NCI-H345 (cell line): Measurements from ENCODE around the gene ASIC3.
A peak's percentile ranks its signal among the peaks of the same experiment; 100 is the strongest.
"Not testable (repeated sequence)": the region's sequence is repeated elsewhere in the genome, so short reads cannot be mapped to it uniquely, and the experiment has no call there.

ENCODE experiments used
- DNase-seq: peaks from one replicate; lab custom pipeline; 2025; lab: John Stamatoyannopoulos, UW

ASIC3 gene

DNA sequence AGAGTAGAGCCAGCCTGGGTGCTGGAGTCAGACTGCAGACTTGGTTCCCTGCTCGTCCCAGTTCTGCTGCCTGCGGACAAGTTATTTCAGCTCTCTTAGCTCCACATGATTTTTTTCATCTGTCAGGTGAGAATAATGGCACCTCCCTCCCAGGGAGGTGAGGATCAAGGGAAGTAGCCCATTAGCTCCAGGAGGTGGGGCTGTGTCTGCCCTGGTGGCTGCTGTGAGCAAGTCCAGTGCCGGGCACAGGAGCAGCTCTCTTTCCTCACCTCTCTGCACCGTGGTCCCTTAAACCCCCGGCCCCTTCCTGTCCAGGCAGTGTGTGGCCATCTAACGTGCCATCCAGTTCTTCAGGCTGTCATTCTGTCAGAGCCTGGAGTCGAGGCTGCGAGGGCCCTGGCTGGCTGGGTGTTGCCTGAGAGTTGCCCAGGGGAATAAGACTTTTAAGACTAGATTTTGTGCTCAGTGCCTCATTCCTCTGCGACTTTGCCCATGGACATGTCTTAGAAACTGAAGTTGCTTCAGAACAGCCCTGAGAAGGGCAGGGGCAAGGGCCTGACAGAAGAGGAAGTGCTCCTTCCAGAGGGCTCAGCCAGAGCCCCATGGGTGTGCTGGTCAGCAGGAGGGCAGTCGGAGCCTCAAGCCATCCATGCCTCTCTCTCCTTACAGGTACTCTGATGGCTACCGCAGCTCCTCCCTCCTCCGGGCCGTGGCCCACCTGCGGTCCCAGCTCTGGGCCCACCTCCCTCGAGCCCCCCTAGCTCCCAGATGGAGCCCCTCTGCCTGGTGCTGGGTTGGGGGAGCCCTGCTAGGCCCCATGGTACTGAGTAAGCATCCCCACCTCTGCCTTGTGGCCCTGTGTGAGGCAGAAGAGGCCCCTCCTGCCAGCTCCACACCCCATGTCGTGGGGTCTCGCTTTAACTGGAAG is 15.1 kb upstream of the ASIC3 start:
- DNase-seq: no peak

DNA sequence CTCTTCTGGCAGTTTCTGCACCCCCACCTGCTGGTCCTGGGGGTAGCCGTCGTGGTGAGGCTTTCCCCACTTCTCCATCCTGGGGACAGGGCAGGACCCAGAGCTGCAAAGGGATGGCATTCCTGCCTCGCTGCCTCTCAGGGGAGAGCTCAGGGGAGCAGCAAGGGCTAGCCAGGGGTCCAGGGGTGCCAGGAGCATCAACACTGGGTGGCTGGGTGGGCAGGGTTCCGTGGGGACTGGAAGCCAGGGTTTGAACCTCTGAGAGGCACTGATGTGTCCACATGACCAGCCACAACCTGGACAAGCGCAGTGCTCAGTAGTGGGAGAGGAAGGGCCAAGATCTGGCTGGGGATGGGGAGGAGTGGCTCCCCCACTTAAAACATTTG is 14.5 kb upstream of the ASIC3 start:
- DNase-seq: no peak

DNA sequence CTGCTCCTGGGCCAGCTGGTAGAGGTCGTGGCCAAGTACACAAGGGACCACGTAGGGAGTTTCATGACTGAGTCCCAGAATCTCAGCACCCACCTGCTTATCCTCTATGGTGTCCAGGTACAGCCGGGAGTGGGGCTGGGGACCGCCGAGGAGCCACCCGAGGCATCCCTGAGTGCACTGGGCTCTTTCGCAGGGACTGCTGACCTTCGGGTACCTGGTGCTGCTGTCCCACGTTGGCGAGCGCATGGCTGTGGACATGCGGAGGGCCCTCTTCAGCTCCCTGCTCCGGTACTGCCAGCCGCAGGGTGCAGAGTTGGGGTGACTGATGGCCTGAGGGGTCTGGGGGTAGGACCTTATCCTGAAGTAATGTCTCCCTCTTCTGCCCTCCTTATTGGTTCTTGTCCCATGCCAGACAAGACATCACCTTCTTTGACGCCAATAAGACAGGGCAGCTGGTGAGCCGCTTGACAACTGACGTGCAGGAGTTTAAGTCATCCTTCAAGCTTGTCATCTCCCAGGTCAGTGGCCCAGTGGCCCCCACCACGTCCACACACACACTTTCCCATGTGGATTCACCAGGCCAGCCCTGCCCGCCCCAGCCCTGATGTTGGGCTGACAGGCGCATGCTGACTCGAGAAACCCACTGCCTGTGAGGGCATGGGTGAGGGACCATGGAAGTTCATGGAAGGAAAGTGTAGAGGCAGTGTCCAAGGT is 13.9 kb upstream of the ASIC3 start:
- DNase-seq: no peak

DNA sequence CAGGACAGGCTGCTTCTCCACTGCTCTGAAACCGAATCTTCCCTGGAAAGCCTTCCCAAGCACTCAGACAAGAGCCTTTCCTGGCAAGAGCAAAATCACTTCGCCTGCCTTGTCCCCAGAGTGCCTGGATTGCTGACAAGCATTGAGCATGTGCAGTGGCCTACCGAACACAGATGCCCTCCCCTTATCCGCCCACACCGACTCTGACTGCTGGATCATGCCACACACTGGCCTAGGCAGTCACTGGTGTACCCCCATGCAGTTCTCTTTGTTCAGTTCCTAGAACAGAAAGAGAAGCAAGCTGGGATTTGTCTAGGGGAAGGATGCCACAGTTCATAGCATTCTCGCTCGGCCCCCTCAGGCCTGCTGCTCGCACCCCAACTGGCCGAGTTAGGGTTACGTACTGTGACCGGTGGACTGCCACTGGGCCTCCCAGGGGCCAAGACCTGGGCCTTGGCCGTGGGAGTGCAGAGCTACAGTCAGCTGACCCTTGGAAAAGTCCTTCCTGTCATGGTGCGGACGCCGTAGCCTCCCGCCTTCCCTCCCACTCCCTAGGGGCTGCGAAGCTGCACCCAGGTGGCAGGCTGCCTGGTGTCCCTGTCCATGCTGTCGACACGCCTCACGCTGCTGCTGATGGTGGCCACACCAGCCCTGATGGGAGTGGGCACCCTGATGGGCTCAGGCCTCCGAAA is 13.2 kb upstream of the ASIC3 start:
- no peak for DNase-seq

DNA sequence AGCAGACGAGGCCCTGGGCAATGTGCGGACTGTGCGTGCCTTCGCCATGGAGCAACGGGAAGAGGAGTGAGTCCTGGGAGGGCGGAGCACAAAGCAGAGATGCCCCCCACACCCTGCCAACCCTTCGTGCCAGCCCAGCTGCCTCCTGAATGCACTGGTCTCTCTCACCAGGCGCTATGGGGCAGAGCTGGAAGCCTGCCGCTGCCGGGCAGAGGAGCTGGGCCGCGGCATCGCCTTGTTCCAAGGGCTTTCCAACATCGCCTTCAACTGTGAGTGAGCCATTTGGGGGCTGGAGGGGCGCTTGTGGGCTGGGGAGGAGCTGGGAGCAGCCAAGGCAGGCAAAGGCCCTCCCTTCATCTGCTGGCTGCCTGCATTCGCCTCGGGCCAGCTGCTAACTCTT is 12.4 kb upstream of the ASIC3 start:
- DNase-seq: no peak

DNA sequence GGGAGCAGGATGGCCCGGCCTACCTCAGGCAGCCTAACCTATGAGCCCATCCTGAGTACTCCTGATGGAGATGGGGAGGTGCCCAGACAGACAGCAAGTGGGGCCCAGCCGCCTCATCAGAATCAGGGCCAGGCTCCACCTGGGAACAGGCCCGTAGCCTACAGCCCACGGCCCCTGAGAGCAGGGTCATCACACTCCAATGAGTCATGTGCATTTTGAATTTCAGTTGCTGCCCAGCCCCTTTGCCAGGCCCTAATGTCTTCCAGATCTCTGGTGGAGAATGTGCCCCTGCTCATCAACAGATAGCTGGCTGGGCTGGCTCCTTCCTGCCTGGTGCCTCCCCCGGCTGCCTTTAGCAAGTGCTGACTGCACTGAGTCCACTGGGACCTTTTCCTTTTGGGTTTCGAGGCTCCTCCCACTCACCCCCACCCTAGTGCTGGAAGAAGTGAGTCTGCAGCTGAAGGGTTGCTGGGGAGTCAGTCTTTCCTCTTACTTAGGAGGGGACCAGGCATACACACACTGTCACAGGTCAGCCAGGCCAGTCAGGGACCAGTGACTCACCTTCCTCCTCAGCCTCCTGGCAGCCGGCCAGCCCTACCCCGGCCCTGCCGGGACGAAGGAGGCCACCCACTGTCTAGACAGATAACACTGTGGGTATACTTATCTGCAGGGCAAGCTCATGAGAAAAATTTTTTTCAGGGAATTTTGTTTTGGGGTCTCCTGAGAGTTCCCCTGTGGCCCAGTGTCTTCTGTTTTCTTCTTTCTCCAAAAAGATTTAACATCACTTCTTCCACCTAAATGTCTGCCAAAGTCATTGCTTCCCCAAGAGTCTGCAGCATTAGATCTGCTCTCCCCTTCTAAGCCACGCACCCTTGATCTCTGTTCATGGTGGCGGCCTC is 9.1 kb upstream of the ASIC3 start:
- peak; percentile 26 for DNase-seq

DNA sequence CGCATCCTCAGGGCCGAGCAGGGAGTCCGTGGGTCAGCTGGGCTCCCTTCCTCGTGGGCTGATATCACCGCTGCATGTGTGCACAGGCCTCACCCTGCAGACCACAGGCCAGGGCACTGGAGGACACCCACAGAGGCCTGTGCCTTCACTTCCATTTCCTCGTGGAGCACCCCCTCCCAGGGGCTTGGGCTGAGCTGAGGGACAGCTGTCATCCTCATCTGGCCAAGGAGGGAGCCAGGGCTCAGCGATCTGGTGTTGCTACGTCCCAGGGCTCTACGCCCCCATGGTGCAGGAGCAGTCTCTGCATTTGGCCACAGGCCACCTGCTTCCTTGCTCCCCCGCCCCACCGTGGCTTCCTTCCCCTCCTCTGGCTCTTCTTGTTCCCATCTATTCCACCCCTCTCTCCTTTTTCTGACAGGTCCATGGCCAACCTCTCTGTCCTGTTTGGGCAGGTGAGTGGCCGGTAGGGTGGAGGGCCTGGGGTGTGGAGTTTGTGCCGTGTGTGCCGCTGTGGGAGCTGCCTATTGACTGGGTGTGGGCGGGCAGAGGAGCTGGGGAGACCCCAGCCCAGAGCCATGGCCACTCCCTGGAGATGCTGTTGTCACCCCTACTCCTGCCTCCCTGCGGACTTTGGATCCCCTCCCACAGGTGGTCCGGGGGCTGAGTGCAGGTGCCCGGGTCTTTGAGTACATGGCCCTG is 8.3 kb upstream of the ASIC3 start:
- DNase-seq: no peak

DNA sequence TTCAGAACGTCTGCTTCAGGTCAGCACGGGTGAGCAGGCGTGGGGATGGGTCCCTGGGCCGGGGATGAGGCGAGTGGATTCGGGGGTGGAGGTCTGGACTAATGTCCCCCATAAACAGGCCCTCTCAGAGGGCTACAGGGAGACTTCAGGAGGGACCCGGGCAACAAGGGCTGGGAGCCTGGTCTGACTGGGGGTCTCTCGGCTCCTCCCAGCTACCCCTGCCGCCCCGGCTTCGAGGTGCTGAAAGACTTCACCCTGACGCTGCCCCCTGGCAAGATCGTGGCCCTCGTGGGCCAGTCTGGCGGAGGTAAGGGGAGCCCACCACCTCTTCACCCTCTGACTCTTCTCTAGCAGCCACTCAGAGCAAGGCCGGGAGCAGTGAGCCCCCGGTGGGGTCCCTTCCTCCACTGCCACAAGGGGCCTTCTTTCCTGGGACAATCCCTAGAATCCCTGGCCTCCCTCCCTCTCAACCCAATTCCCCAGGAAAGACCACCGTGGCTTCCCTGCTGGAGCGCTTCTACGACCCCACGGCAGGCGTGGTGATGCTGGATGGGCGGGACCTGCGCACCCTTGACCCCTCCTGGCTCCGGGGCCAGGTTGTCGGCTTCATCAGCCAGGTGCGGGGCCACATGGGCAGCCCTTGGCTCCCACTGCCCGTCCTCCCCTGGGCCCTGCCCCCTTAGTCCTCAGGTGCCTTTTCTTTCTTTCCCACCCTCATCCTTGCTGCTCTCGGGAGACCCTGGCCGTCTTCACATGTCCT is 7.5 kb upstream of the ASIC3 start:
- DNase-seq: no peak

DNA sequence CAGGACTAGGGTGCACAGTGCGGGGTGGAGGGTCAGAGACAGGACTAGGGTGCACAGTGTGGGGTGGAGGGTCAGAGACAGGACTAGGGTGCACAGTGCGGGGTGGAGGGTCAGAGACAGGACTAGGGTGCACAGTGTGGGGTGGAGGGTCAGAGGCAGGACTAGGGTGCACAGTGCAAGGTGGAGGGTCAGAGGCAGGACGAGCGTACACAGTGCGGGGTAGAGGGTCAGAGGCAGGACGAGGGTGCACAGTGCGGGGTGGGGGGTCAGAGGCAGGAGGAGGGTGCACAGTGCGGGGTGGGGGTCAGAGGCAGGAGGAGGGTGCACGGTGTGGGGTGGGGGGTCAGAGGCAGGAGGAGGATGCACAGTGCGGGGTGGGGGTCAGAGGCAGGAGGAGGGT is 4.9 kb upstream of the ASIC3 start:
- DNase-seq: not testable (repeated sequence)

DNA sequence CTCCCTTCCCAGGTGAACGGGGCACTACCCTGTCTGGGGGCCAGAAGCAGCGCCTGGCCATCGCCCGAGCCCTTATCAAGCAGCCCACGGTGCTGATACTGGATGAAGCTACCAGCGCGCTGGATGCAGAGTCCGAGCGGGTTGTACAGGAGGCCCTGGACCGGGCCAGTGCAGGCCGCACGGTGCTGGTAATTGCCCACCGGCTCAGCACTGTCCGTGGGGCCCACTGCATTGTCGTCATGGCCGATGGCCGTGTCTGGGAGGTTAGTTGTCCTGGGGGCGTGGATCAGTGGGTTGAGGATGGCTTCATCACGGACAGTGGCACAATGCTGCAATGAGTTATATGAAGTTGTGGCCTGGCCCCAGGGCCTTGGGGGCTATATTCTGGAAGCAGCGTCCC is 4.4 kb upstream of the ASIC3 start:
- no peak for DNase-seq

DNA sequence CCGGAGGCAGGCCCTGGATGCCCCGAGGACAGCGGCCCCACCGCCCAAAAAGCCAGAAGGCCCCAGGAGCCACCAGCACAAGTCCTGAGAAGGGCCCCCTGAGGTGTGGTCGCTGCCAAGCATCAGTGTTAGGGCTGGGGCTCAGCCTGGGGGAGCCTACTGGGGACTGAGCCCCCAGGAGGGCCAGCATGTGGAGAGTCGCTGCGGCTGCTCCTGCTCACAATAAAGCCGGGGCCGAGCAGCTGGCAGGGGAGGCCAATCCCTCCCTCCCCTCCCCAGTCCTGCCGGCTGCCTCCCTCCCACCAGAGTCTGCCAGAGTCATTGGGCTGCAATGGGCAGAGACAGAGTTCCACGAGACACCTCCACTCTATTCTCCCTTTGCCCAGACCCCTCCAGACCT is 3.1 kb upstream of the ASIC3 start:
- DNase-seq: no peak

DNA sequence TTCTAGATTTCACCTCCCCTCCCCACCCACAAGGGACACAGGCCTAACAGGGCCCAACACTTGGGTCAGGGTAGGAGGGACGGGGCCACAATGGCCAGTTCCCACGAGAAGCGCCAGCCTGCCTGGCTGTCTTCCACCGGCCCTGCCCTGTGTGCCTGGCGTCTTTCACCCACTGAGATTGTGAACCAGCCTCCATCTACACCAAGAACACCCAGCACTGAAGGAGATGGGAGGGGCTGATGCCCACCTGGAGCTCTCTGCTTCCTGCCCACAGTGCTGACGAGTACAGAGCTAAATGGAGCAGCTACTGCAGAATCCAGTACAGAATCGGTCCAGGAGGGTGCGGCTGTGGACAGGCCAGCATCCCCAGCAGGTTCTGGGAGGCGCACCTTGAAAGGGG is 2.4 kb upstream of the ASIC3 start:
- no peak for DNase-seq

DNA sequence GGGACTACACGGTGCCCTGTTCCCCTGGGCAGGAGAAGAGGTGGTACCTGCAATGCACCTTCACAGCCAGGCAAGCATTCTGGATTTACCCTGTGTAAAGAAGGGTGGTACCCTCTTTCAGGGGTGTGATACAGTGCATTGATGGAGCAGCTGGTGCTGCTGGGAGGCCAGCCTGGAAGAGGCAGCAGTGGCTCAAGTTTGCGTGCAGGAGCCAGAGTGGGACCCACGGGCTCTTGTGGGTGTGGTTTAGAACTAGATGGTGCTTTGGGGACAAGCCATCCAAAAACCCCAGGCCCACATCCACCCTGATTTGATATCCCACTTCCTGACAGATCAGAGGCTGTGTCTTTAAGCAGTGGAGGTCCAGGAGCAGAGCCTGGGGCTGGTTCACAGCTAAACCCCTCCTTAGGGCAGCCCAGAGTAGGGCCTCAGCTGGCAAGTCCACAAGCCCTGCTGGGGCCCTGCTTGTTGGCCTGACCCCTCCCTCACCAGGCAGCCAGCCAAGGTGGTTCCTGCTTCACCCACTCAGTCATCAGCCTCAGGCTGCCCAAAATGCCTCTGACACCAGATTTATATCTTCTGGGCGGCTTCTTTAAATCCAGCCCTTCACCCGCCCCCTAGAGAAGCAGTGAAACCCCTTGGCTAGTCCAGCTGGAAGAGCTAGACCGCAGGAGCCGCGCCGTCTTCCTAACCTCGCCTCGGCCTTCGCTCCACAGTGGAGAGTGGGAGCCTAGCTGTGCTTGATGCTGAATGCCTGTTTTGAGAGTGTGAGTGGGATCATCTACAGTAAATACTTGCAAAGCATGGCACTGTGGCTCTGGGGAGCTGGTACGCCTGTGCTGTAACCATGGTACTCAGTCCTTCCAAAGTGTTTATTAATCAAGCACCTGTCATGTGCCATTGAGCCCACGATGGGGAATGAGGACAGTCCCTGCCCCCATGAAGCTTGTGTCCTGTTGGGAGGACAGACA is 1.4 kb upstream of the ASIC3 start:
- no peak for DNase-seq

DNA sequence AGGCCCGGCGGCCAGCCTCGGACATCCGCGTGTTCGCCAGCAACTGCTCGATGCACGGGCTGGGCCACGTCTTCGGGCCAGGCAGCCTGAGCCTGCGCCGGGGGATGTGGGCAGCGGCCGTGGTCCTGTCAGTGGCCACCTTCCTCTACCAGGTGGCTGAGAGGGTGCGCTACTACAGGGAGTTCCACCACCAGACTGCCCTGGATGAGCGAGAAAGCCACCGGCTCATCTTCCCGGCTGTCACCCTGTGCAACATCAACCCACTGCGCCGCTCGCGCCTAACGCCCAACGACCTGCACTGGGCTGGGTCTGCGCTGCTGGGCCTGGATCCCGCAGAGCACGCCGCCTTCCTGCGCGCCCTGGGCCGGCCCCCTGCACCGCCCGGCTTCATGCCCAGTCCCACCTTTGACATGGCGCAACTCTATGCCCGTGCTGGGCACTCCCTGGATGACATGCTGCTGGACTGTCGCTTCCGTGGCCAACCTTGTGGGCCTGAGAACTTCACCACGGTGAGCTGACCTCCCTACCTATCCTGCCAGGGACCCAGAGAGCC is 656 bp downstream of the ASIC3 start:
- DNase-seq: no peak

DNA sequence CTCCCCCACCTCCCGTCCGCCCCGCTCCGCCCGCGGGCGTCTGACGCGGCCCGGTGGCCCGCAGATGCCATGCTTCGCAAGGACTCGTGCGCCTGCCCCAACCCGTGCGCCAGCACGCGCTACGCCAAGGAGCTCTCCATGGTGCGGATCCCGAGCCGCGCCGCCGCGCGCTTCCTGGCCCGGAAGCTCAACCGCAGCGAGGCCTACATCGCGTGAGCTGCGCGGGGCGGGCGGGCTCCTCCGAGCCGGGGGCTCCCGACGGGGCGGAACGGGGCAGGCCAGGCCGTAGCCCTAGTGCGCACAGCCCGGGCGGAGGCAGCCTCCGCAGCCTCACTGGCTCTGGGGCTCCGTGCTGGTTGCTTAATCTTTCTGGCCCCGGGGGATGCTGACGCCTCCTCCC is 2.8 kb downstream of the ASIC3 start:
- no peak for DNase-seq

DNA sequence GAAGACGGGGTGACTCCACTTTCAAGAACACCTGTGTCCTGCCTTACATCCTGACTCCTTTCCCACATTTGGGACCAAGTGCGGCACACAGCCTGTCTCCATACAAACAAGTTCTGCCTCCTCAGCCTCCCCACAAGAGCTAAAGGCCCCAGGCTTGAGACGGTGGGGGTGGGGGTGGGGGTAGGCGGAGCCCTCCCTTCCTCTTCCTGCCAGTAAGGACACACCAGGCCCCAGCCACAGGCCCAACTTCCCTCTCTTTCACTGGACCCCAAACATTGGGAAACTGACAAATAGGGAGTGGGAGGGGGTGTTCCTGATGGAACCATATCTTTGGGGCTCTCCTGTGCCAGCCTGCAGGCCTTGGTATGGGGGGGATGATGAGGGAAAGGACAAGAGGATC is 4.8 kb downstream of the ASIC3 start:
- DNase-seq: no peak

DNA sequence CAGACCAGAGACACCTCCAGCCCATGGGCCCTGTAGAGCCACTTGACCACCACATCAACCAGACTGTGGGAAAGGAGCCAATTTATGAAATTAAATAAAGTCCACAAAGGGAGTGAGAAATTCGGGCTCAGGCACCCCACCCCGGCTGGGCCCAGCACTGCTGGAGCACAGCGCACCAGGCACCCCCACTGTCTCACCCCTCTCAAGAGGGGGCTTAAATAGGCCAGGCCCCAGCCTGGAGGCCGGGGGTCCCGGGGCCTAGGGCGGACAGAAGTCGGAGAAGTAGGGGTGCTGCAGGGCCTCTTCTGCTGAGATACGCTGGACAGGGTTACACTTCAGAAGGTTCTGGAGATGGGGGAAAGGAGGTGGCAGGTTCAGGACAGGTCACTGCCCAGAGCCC is 5.4 kb downstream of the ASIC3 start:
- no peak for DNase-seq

DNA sequence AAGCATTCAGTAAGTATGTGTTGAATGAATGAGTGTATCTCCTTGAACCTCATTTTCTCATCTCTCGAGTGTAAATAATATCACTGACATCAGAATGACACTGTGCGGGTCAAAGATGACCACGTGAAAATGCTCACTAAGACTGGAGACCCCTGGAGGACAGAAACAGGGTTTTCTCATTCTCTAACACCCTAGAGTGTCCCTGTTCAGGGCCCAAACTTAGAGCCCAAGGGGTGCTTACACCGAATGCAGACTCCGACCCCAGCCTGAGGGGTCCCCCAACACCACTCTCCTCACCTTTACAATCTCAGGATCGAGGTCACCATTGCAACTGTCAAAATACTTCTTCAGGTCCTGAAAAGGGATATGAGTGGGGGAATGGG is 7.9 kb downstream of the ASIC3 start:
- no peak for DNase-seq
